CD8-positive, alpha-beta memory T cell (primary cell): ENCODE data around the gene MAP3K15. TPM values are rescaled to one million over a fixed set of nuclear protein-coding genes. Genes with fewer than 3 reads are reported as not detected.

Experiments used
- CTCF ChIA-PET: fragments of 350-600 bp; sonication (Branson Sonifier 250); formaldehyde crosslinking; loops from one replicate; lab custom pipeline; 2021; ENCODE audit warnings: antibody characterized with exemption; lab: Charles Lee
- POLR2A ChIA-PET: fragments of 350-600 bp; sonication (Branson Sonifier 250); formaldehyde crosslinking; loops from one replicate; lab custom pipeline; 2021; ENCODE audit warnings: antibody characterized with exemption; lab: Charles Lee
- DNase-seq, 5 donors: peaks; one replicate each; pipeline versions ENCODE4 v3.0.0 to v3.0.0-alpha.2; 2020 to 2022; ENCODE audit warnings: mixed read lengths in 1 of 5
- H3K27ac ChIP-seq: one replicate; pipeline ENCODE4 v1.7.0; 2013; ENCODE audit warnings: low read depth, mild to moderate bottlenecking, low read length, moderate library complexity
- H3K27me3 ChIP-seq: 2 replicates; pipeline ENCODE4 v1.7.0; 2013; ENCODE audit warnings: low read length, mild to moderate bottlenecking; ENCODE audit not compliant: insufficient read depth, poor library complexity, severe bottlenecking
- H3K36me3 ChIP-seq: 2 replicates; pipeline ENCODE4 v1.7.0; 2013; ENCODE audit warnings: mild to moderate bottlenecking, low read length, moderate library complexity; ENCODE audit not compliant: insufficient read depth
- H3K4me1 ChIP-seq: 2 replicates; pipeline ENCODE4 v1.7.0; 2013; ENCODE audit warnings: mild to moderate bottlenecking, low read length, moderate library complexity; ENCODE audit not compliant: insufficient read depth
- H3K4me3 ChIP-seq: 2 replicates; pipeline ENCODE4 v1.7.0; 2013; ENCODE audit warnings: mild to moderate bottlenecking, low read length
- H3K9me3 ChIP-seq: 2 replicates; pipeline ENCODE4 v1.7.0; 2013; ENCODE audit warnings: mild to moderate bottlenecking, low read length
- H3K27ac Mint-ChIP-seq, 8 donors: one replicate each; pipeline ENCODE4 v1.8.0; 2020 to 2021; ENCODE audit warnings: mixed read lengths in 8 of 8, mild to moderate bottlenecking in 6 of 8, inconsistent platforms in 3 of 8, moderate library complexity in 3 of 8
- H3K27me3 Mint-ChIP-seq, 2 donors: one replicate each; pipeline ENCODE4 v1.8.0; 2020 to 2021; ENCODE audit warnings: mixed read lengths in 2 of 2, mild to moderate bottlenecking in 1 of 2, moderate library complexity in 1 of 2
- H3K36me3 Mint-ChIP-seq, 3 donors: one replicate each; pipeline ENCODE4 v1.8.0; 2020 to 2021; ENCODE audit warnings: mixed read lengths in 3 of 3, inconsistent platforms in 1 of 3, mild to moderate bottlenecking in 1 of 3
- H3K4me1 Mint-ChIP-seq, 3 donors: one replicate each; pipeline ENCODE4 v1.8.0; 2020 to 2021; ENCODE audit warnings: mixed read lengths in 3 of 3, inconsistent platforms in 1 of 3, mild to moderate bottlenecking in 1 of 3
- H3K4me3 Mint-ChIP-seq, 7 donors: one replicate each; pipeline ENCODE4 v1.8.0; 2020 to 2021; ENCODE audit warnings: mixed read lengths in 7 of 7, mild to moderate bottlenecking in 6 of 7, moderate library complexity in 4 of 7, inconsistent platforms in 2 of 7
- H3K9me3 Mint-ChIP-seq, 5 donors: one replicate each; pipeline ENCODE4 v1.8.0; 2020 to 2022; ENCODE audit warnings: mixed read lengths in 5 of 5, mild to moderate bottlenecking in 3 of 5, moderate library complexity in 2 of 5, inconsistent platforms in 1 of 5
- polyA plus RNA-seq: library from polyadenylated mRNA; unstranded; fragments of 300-500 nt; fragmentation: Illumina TruSeq; gene quantifications from one replicate; pipeline ENCODE4 v1.2.3, GENCODE V29; 2021
- total RNA-seq, 2 experiments: library from RNA; stranded (reverse); gene quantifications; one replicate each; pipeline ENCODE4 v1.2.3, GENCODE V29; 2021

MAP3K15 gene
- total and polyA plus RNA-seq, 3 experiments from 2014 or later, result 0.13 to 0.28 TPM; not detected in 1

GRCh38 chrX:19350941-19351384 is 164.3 kb downstream of the MAP3K15 start:
- CTCF ChIA-PET, result no interaction called here
- Histone ChIP-seq H3K36me3 (peaks cover 14% of the 10 kb centered on the region), H3K4me1 (no peaks in the 10 kb centered on the region), H3K27ac (peak overlapping the region; percentile 9), H3K9me3 (no peaks in the 10 kb centered on the region), H3K4me3 (no peak overlapping the region), H3K27me3 (no peaks in the 10 kb centered on the region)
- H3K27ac Mint-ChIP-seq, result peak overlapping the region; percentile 67 to 96 (median 86)
- peak overlapping the region in 6 of 7 donors; percentile 2 to 81 (median 47) for H3K4me3 Mint-ChIP-seq
- DNase-seq, result no peak
- H3K27me3 Mint-ChIP-seq, result peaks cover 0 to 3% of the 10 kb centered on the region in 2 donors
- POLR2A ChIA-PET, result no interaction called here
- no peaks in the 10 kb centered on the region for H3K9me3 Mint-ChIP-seq
- peaks cover 23 to 40% (median 28%) of the 10 kb centered on the region in 3 donors for H3K4me1 Mint-ChIP-seq
- peaks cover 4 to 63% (median 6%) of the 10 kb centered on the region in 3 donors for H3K36me3 Mint-ChIP-seq

- Histone ChIP-seq H3K4me3 (no peak overlapping the region), H3K36me3 (no peaks in the 10 kb centered on the region), H3K9me3 (no peaks in the 10 kb centered on the region), H3K27me3 (no peaks in the 10 kb centered on the region), H3K27ac (no peak overlapping the region), H3K4me1 (peaks cover 7% of the 10 kb centered on the region)
- CTCF ChIA-PET, result no interaction called here
- H3K27ac Mint-ChIP-seq, result peak overlapping the region in 3 of 8 donors; percentile 52 to 85 (median 52)
- H3K9me3 Mint-ChIP-seq, result no peaks in the 10 kb centered on the region
- no peak overlapping the region for H3K4me3 Mint-ChIP-seq
- H3K36me3 Mint-ChIP-seq, result peaks cover 4 to 47% (median 6%) of the 10 kb centered on the region in 3 donors
- H3K4me1 Mint-ChIP-seq, result peaks cover 30 to 52% (median 41%) of the 10 kb centered on the region in 3 donors
- H3K27me3 Mint-ChIP-seq, result peaks cover 0 to 3% of the 10 kb centered on the region in 2 donors
- DNase-seq, result no peak
- POLR2A ChIA-PET, result no interaction called here
These were observed 166.0 kb downstream of the MAP3K15 start for GRCh38 chrX:19349264-19349663.

GRCh38 chrX:19347916-19348315 is 167.4 kb downstream of the MAP3K15 start:
- Histone ChIP-seq H3K4me3 (no peak overlapping the region), H3K36me3 (no peaks in the 10 kb centered on the region), H3K9me3 (no peaks in the 10 kb centered on the region), H3K27ac (no peak overlapping the region), H3K4me1 (peaks cover 7% of the 10 kb centered on the region), H3K27me3 (no peaks in the 10 kb centered on the region)
- H3K9me3 Mint-ChIP-seq, result no peaks in the 10 kb centered on the region
- POLR2A ChIA-PET, result no interaction called here
- peak overlapping the region in 2 of 8 donors; percentile 12 to 19 for H3K27ac Mint-ChIP-seq
- peaks cover 0 to 4% of the 10 kb centered on the region in 2 donors for H3K27me3 Mint-ChIP-seq
- CTCF ChIA-PET, result no interaction called here
- H3K36me3 Mint-ChIP-seq, result peaks cover 4 to 39% (median 5%) of the 10 kb centered on the region in 3 donors
- H3K4me1 Mint-ChIP-seq, result peaks cover 35 to 58% (median 46%) of the 10 kb centered on the region in 3 donors
- H3K4me3 Mint-ChIP-seq, result no peak overlapping the region
- DNase-seq, result no peak

- Histone ChIP-seq H3K4me3 (peak overlapping the region; percentile 58), H3K36me3 (no peaks in the 10 kb centered on the region), H3K9me3 (no peaks in the 10 kb centered on the region), H3K27ac (peak overlapping the region; percentile 86), H3K4me1 (peaks cover 7% of the 10 kb centered on the region), H3K27me3 (no peaks in the 10 kb centered on the region)
- Mint-ChIP-seq H3K36me3 (peaks cover 0 to 14% (median 0%) of the 10 kb centered on the region in 3 donors), H3K27me3 (peaks cover 4 to 10% of the 10 kb centered on the region in 2 donors), H3K27ac (peak overlapping the region in 6 of 8 donors; percentile 29 to 98 (median 88)), H3K9me3 (no peaks in the 10 kb centered on the region), H3K4me3 (peak overlapping the region; percentile 85 to 99 (median 88)), H3K4me1 (peaks cover 21 to 40% (median 34%) of the 10 kb centered on the region in 3 donors)
- ChIA-PET CTCF (no interaction called here), POLR2A (no interaction called here)
- no peak for DNase-seq
These were observed 170.6 kb downstream of the MAP3K15 start for GRCh38 chrX:19344661-19345060.

GRCh38 chrX:19343535-19344408 is 171.5 kb downstream of the MAP3K15 start, which contains the start of gene PDHA1:
Gene PDHA1 (plus strand): TSS chrX:19343927. CDS start chrX:19344038, 111 bp downstream.
- H3K4me1 Mint-ChIP-seq, result peaks cover 18 to 37% (median 34%) of the 10 kb centered on the region in 3 donors
- Histone ChIP-seq H3K4me3 (peak within 1 kb of the TSS; percentile 58), H3K9me3 (no peaks in the 10 kb centered on the region), H3K27me3 (no peaks in the 10 kb centered on the region), H3K27ac (peak within 1 kb of the TSS; percentile 86), H3K4me1 (peaks cover 7% of the 10 kb centered on the region), H3K36me3 (no peaks in the 10 kb centered on the region)
- no peaks in the 10 kb centered on the region for H3K9me3 Mint-ChIP-seq
- CTCF ChIA-PET, result no interaction called here
- peak within 1 kb of the TSS; percentile 85 to 99 (median 88) for H3K4me3 Mint-ChIP-seq
- H3K27me3 Mint-ChIP-seq, result peaks cover 4 to 10% of the 10 kb centered on the region in 2 donors
- POLR2A ChIA-PET, result no interaction called here
- H3K36me3 Mint-ChIP-seq, result peaks cover 0 to 10% (median 0%) of the 10 kb centered on the region in 3 donors
- DNase-seq, result peak; percentile 86 to 95 (median 91)
- peak within 1 kb of the TSS; percentile 88 to 98 (median 92) for H3K27ac Mint-ChIP-seq

- H3K36me3 Mint-ChIP-seq, result peaks cover 0 to 10% (median 0%) of the 10 kb centered on the region in 3 donors
- H3K27me3 ChIP-seq, result no peaks in the 10 kb centered on the region
- ChIA-PET POLR2A (no interaction called here), CTCF (interaction anchor here (1.1 kb wide), 1 partner anchor 9 kb away, joined by 6 read pairs; no protein-coding TSS in a partner anchor)
- H3K4me1 Mint-ChIP-seq, result peaks cover 18 to 37% (median 34%) of the 10 kb centered on the region in 3 donors
- H3K4me3 ChIP-seq, result peak overlapping the region; percentile 23
- no peaks in the 10 kb centered on the region for H3K9me3 Mint-ChIP-seq
- peak overlapping the region; percentile 20 for H3K27ac ChIP-seq
- no peak for DNase-seq
- H3K9me3 ChIP-seq, result no peaks in the 10 kb centered on the region
- peak overlapping the region; percentile 36 to 98 (median 88) for H3K27ac Mint-ChIP-seq
- peaks cover 4 to 12% of the 10 kb centered on the region in 2 donors for H3K27me3 Mint-ChIP-seq
- H3K36me3 ChIP-seq, result no peaks in the 10 kb centered on the region
- peaks cover 7% of the 10 kb centered on the region for H3K4me1 ChIP-seq
- H3K4me3 Mint-ChIP-seq, result peak overlapping the region; percentile 85 to 99 (median 88)
These were observed 172.2 kb downstream of the MAP3K15 start for GRCh38 chrX:19343085-19343534.

GRCh38 chrX:19342331-19342906 is 172.9 kb downstream of the MAP3K15 start:
- peaks cover 4 to 12% of the 10 kb centered on the region in 2 donors for H3K27me3 Mint-ChIP-seq
- Histone ChIP-seq H3K4me1 (peaks cover 7% of the 10 kb centered on the region), H3K27me3 (no peaks in the 10 kb centered on the region), H3K4me3 (no peak overlapping the region), H3K9me3 (no peaks in the 10 kb centered on the region), H3K36me3 (no peaks in the 10 kb centered on the region), H3K27ac (peak overlapping the region; percentile 18)
- H3K36me3 Mint-ChIP-seq, result peaks cover 0 to 4% (median 0%) of the 10 kb centered on the region in 3 donors
- peaks cover 18 to 30% (median 27%) of the 10 kb centered on the region in 3 donors for H3K4me1 Mint-ChIP-seq
- H3K27ac Mint-ChIP-seq, result peak overlapping the region in 2 of 8 donors; percentile 2 to 14
- ChIA-PET POLR2A (no interaction called here), CTCF (interaction anchor here (1.1 kb wide), 1 partner anchor 8 kb away, joined by 6 read pairs; no protein-coding TSS in a partner anchor)
- DNase-seq, result no peak
- H3K9me3 Mint-ChIP-seq, result no peaks in the 10 kb centered on the region
- H3K4me3 Mint-ChIP-seq, result peak overlapping the region in 3 of 7 donors; percentile 28 to 87 (median 37)
